OCI-LY7 (cell line): ENCODE results near the gene F7. TPM values are rescaled to one million over a fixed set of nuclear protein-coding genes. Genes with fewer than 3 reads are reported as not detected.

ENCODE experiments used
- BruUV-seq: library from RNA; stranded (reverse); fragments of 400-500 nt; replicated peaks from 2 replicates; lab custom pipeline; 2021; lab: Mats Ljungman, UMichigan
- CTCF ChIA-PET: fragments of 300-600 bp; sonication (Branson Sonifier 250); formaldehyde crosslinking; loops from one replicate; lab custom pipeline; 2022; ENCODE audit warnings: antibody characterized with exemption; ENCODE audit not compliant: unreplicated experiment; lab: Charles Lee
- POLR2A ChIA-PET: fragments of 300-600 bp; sonication (Branson Sonifier 250); formaldehyde crosslinking; loops from one replicate; lab custom pipeline; 2022; ENCODE audit warnings: antibody characterized with exemption; lab: Charles Lee
- DNase-seq: peaks from one replicate; pipeline ENCODE4 v3.0.0-alpha.2; 2015; ENCODE audit warnings: low spot score
- H2AFZ ChIP-seq: fragments of 200-600 bp; sonication (generic), shearing (Covaris generic); 2 replicates; pipeline ENCODE4 v1.6.1; 2014; ENCODE audit warnings: mild to moderate bottlenecking, antibody characterized with exemption, low read length, moderate library complexity
- H3K27ac ChIP-seq: fragments of 200-600 bp; sonication (generic); 2 replicates; pipeline ENCODE4 v1.5.1; 2014; ENCODE audit warnings: mixed run types, low read depth, mild to moderate bottlenecking, moderate library complexity, low read length, inconsistent platforms; ENCODE audit not compliant: poor library complexity, severe bottlenecking
- H3K36me3 ChIP-seq: fragments of 200-600 bp; sonication (generic); 2 replicates; pipeline ENCODE4 v1.6.1; 2014; ENCODE audit warnings: mild to moderate bottlenecking, antibody characterized with exemption, low read length, moderate library complexity, mixed read lengths; ENCODE audit not compliant: insufficient read depth
- H3K4me1 ChIP-seq: fragments of 200-600 bp; sonication (generic); 2 replicates; pipeline ENCODE4 v1.5.1; 2014; ENCODE audit warnings: mild to moderate bottlenecking, low read length; ENCODE audit not compliant: insufficient read depth, poor library complexity, severe bottlenecking
- H3K4me2 ChIP-seq: fragments of 200-600 bp; sonication (generic); 2 replicates; pipeline ENCODE4 v1.6.1; 2014; ENCODE audit warnings: mild to moderate bottlenecking, low read length
- H3K4me3 ChIP-seq: fragments of 200-600 bp; sonication (generic); 2 replicates; pipeline ENCODE4 v1.5.1; 2014; ENCODE audit warnings: mild to moderate bottlenecking, low read depth, low read length; ENCODE audit not compliant: poor library complexity, severe bottlenecking
- H3K79me2 ChIP-seq: fragments of 200-600 bp; sonication (generic); 2 replicates; pipeline ENCODE4 v1.6.1; 2016; ENCODE audit warnings: low read depth, mild to moderate bottlenecking, low read length, moderate library complexity, mixed read lengths; ENCODE audit not compliant: insufficient read depth
- H3K9me2 ChIP-seq: fragments of 200-600 bp; sonication (generic); 2 replicates; pipeline ENCODE4 v1.6.1; 2016; ENCODE audit warnings: mild to moderate bottlenecking, low read length, mixed read lengths; ENCODE audit not compliant: insufficient read depth
- H3K9me3 ChIP-seq: fragments of 200-600 bp; sonication (generic); 2 replicates; pipeline ENCODE4 v1.6.1; 2014; ENCODE audit warnings: mild to moderate bottlenecking, mixed run types, low read length, mixed read lengths
- H4K20me1 ChIP-seq: fragments of 200-600 bp; sonication (generic); 2 replicates; pipeline ENCODE4 v1.6.1; 2014; ENCODE audit warnings: mild to moderate bottlenecking, antibody characterized with exemption, low read length, moderate library complexity, mixed read lengths; ENCODE audit not compliant: insufficient read depth
- EZH2phosphoT487 ChIP-seq: fragments of 200-600 bp; sonication (generic); IDR thresholded peaks from 2 replicates; pipeline ENCODE4 v1.6.1; 2018; ENCODE audit warnings: low read depth, borderline replicate concordance, mild to moderate bottlenecking, mixed run types, antibody characterized with exemption, low read length, moderate library complexity, mixed read lengths
- intact Hi-C: fragments of 100-400 bp; cut with micrococcal nuclease; formaldehyde crosslinking; loops from one replicate; pipeline ENCODE4 v1.10.0; 2022; ENCODE audit not compliant: unreplicated experiment
- small RNA-seq: library from RNA; depleted of rRNA; stranded (forward); fragments of <200 nt; gene quantifications from one replicate; pipeline ENCODE3, GENCODE V24; 2014
- total RNA-seq, 2 experiments: library from RNA; depleted of rRNA in 1 of 2; stranded (reverse); fragments of >200 nt in 1 of 2; shearing (Covaris generic) in 1 of 2; gene quantifications; 2 replicates each; pipeline ENCODE4 v1.2.3, GENCODE V29; 2014 to 2022
- TF ChIP-seq, protein P1 (sequence below): fragments of 200-600 bp; sonication (generic); conservative IDR thresholded peaks from 2 replicates; pipeline ENCODE4 v1.5.1; 2014; ENCODE audit warnings: mild to moderate bottlenecking, antibody characterized with exemption, low read length, moderate library complexity, mixed read lengths

F7 gene
- total RNA-seq, 2 experiments from 2014 or later = not detected

DNA sequence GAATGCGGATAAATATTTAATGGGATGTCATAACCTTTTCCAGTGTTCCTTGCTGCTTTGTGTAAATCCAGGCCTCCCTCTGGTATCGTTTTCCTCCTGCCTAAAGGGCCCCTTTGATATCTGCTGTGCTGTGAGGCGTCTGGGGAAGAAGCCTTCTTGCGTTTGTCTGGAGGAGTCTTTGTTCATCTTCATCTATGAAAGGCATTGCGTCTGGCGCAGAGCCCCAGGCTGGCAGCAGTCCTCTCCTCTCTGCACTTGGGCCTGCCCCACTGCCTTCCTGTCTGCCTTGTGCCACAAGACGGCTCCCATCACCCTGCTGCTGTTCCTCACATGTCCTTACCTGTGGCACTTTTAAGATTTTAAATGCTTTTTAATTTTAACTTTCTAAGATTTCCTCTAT, 62.6 kb downstream of the F7 start:
- no peak overlapping the region for H3K4me2 ChIP-seq
- POLR2A ChIA-PET = no interaction called here
- TF ChIP-seq, protein P1, sequence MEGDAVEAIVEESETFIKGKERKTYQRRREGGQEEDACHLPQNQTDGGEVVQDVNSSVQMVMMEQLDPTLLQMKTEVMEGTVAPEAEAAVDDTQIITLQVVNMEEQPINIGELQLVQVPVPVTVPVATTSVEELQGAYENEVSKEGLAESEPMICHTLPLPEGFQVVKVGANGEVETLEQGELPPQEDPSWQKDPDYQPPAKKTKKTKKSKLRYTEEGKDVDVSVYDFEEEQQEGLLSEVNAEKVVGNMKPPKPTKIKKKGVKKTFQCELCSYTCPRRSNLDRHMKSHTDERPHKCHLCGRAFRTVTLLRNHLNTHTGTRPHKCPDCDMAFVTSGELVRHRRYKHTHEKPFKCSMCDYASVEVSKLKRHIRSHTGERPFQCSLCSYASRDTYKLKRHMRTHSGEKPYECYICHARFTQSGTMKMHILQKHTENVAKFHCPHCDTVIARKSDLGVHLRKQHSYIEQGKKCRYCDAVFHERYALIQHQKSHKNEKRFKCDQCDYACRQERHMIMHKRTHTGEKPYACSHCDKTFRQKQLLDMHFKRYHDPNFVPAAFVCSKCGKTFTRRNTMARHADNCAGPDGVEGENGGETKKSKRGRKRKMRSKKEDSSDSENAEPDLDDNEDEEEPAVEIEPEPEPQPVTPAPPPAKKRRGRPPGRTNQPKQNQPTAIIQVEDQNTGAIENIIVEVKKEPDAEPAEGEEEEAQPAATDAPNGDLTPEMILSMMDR = no peak
- TF ChIP-seq EZH2phosphoT487 = no peak
- CTCF ChIA-PET = no interaction called here
- no peaks in the 10 kb centered on the region for H3K79me2 ChIP-seq
- H3K4me3 ChIP-seq = no peak overlapping the region
- H3K4me1 ChIP-seq = no peaks in the 10 kb centered on the region
- no peaks in the 10 kb centered on the region for H3K36me3 ChIP-seq
- no peak for DNase-seq
- no TSS peak for BruUV-seq
- H3K9me2 ChIP-seq = no peaks in the 10 kb centered on the region
- no peak overlapping the region for H3K27ac ChIP-seq
- H2AFZ ChIP-seq = no peak overlapping the region
- intact Hi-C loops = no loop called here
- no peaks in the 10 kb centered on the region for H3K9me3 ChIP-seq
- H4K20me1 ChIP-seq = no peaks in the 10 kb centered on the region

- H3K9me3 ChIP-seq = no peaks in the 10 kb centered on the region
- H3K27ac ChIP-seq = no peak overlapping the region
- H3K4me2 ChIP-seq = no peak overlapping the region
- no peaks in the 10 kb centered on the region for H4K20me1 ChIP-seq
- intact Hi-C loops = no loop called here
- no peak overlapping the region for H3K4me3 ChIP-seq
- no peaks in the 10 kb centered on the region for H3K9me2 ChIP-seq
- H3K79me2 ChIP-seq = no peaks in the 10 kb centered on the region
- POLR2A ChIA-PET = no interaction called here
- TF ChIP-seq, protein P1 = no peak
- no peak overlapping the region for H2AFZ ChIP-seq
- BruUV-seq = no TSS peak
- no peak for DNase-seq
- no peaks in the 10 kb centered on the region for H3K36me3 ChIP-seq
- CTCF ChIA-PET = no interaction called here
- no peaks in the 10 kb centered on the region for H3K4me1 ChIP-seq
These were observed 64.0 kb downstream of the F7 start for GRCh38 chr13:113169277-113170272.

Small RNAs within 50 kb of the gene (small RNA-seq; reads per million reads assigned to genes)
- gene AL137002.1 = not detected

Other genes with a start within 250 kb of the F7 start
- 2.8 and 8.4 TPM in 2 replicates for gene MCF2L, start 136.6 kb upstream of the F7 start, total RNA-seq (2014; rRNA removed; shearing (Covaris generic))
- gene MCF2L, start 136.6 kb upstream of the F7 start, total RNA-seq (2022) = 12.8 and 16.4 TPM in 2 replicates
- gene F10, start 17.0 kb downstream of the F7 start, total RNA-seq (2014; rRNA removed; shearing (Covaris generic)) = not detected in 2 replicates
- not detected in 2 replicates for gene F10, start 17.0 kb downstream of the F7 start, total RNA-seq (2022)
- gene PROZ, start 52.9 kb downstream of the F7 start, total RNA-seq (2014; rRNA removed; shearing (Covaris generic)) = not detected in 2 replicates
- gene PROZ, start 52.9 kb downstream of the F7 start, total RNA-seq (2022) = not detected in 2 replicates
- gene PCID2, start 102.9 kb downstream of the F7 start, total RNA-seq (2014; rRNA removed; shearing (Covaris generic)) = 38.3 and 41.9 TPM in 2 replicates
- gene PCID2, start 102.9 kb downstream of the F7 start, total RNA-seq (2022) = 27.9 and 30.2 TPM in 2 replicates
- gene CUL4A, start 103.8 kb downstream of the F7 start, total RNA-seq (2014; rRNA removed; shearing (Covaris generic)) = 44.8 and 49.8 TPM in 2 replicates
- 46.6 and 47.1 TPM in 2 replicates for gene CUL4A, start 103.8 kb downstream of the F7 start, total RNA-seq (2022)
- 9.3 and 12.2 TPM in 2 replicates for gene LAMP1, start 191.4 kb downstream of the F7 start, total RNA-seq (2014; rRNA removed; shearing (Covaris generic))
- 22.4 and 24.6 TPM in 2 replicates for gene LAMP1, start 191.4 kb downstream of the F7 start, total RNA-seq (2022)